OCI-M2 (cell line): ENCODE data around the gene TRMT1.

ENCODE experiments used
- DNase-seq: peaks from one replicate; lab custom pipeline; 2025; ENCODE audit not compliant: unreplicated experiment; lab: John Stamatoyannopoulos, UW

TRMT1 gene

GRCh38 chr19:13091400-13092157 is 25.0 kb downstream of the TRMT1 start:
- no peak for DNase-seq

GRCh38 chr19:13090511-13091231 is 25.9 kb downstream of the TRMT1 start:
- no peak for DNase-seq

GRCh38 chr19:13089857-13090507 is 26.6 kb downstream of the TRMT1 start:
- DNase-seq: no peak

- DNase-seq: no peak
These were observed 27.2 kb downstream of the TRMT1 start for GRCh38 chr19:13089139-13089856.

- DNase-seq: no peak
These were observed 28.6 kb downstream of the TRMT1 start for GRCh38 chr19:13087795-13088537.

- no peak for DNase-seq
These were observed 29.2 kb downstream of the TRMT1 start for GRCh38 chr19:13087295-13087694.

- no peak for DNase-seq
These were observed 30.2 kb downstream of the TRMT1 start for GRCh38 chr19:13086341-13086740.

GRCh38 chr19:13085666-13086065 is 30.9 kb downstream of the TRMT1 start:
- DNase-seq: no peak

GRCh38 chr19:13083627-13084026 is 32.9 kb downstream of the TRMT1 start:
- no peak for DNase-seq

- DNase-seq: no peak
These were observed 33.5 kb downstream of the TRMT1 start for GRCh38 chr19:13083008-13083404.

GRCh38 chr19:13082192-13083007 is 34.1 kb downstream of the TRMT1 start:
- DNase-seq: no peak

GRCh38 chr19:13079542-13079986 is 37.0 kb downstream of the TRMT1 start:
- DNase-seq: no peak

GRCh38 chr19:13078897-13079541 is 37.5 kb downstream of the TRMT1 start:
- DNase-seq: no peak

GRCh38 chr19:13078381-13078780 is 38.2 kb downstream of the TRMT1 start:
- no peak for DNase-seq

- DNase-seq: no peak
These were observed 39.3 kb downstream of the TRMT1 start for GRCh38 chr19:13077240-13077639.

GRCh38 chr19:13076787-13077186 is 39.8 kb downstream of the TRMT1 start:
- DNase-seq: no peak

GRCh38 chr19:13076320-13076719 is 40.2 kb downstream of the TRMT1 start:
- DNase-seq: no peak

- no peak for DNase-seq
These were observed 42.2 kb downstream of the TRMT1 start for GRCh38 chr19:13074378-13074777.

GRCh38 chr19:13073263-13073662 is 43.3 kb downstream of the TRMT1 start:
- no peak for DNase-seq
